T-helper 2 cell treated with Interferon-gamma antibody and Interleukin-4, amounts not matched to agents 5 μg/mL and 100 μg/mL, for 36 hours (primary cell): ENCODE results near the gene NDUFAF2.
"Not testable (repeated sequence)": the region's sequence is repeated elsewhere in the genome, so short reads cannot be mapped to it uniquely, and the experiment has no call there.

ENCODE experiments used
- DNase-seq: peaks from one replicate; pipeline ENCODE4 v3.0.0; 2021; ENCODE audit warnings: low spot score
- H3K27ac Mint-ChIP-seq: one replicate; pipeline ENCODE4 v1.8.0; 2021; ENCODE audit warnings: mild to moderate bottlenecking, mixed read lengths
- H3K27me3 Mint-ChIP-seq: one replicate; pipeline ENCODE4 v1.8.0; 2021; ENCODE audit warnings: low read depth, mixed read lengths
- H3K36me3 Mint-ChIP-seq: one replicate; pipeline ENCODE4 v1.8.0; 2021; ENCODE audit warnings: low read depth, mixed read lengths
- H3K4me1 Mint-ChIP-seq: one replicate; pipeline ENCODE4 v1.8.0; 2021; ENCODE audit warnings: low read depth, mixed read lengths
- H3K4me3 Mint-ChIP-seq: one replicate; pipeline ENCODE4 v1.8.0; 2022; ENCODE audit warnings: mild to moderate bottlenecking, moderate library complexity, mixed read lengths
- H3K9me3 Mint-ChIP-seq: one replicate; pipeline ENCODE4 v1.8.0; 2021; ENCODE audit warnings: mixed read lengths

Gene NDUFAF2

DNA sequence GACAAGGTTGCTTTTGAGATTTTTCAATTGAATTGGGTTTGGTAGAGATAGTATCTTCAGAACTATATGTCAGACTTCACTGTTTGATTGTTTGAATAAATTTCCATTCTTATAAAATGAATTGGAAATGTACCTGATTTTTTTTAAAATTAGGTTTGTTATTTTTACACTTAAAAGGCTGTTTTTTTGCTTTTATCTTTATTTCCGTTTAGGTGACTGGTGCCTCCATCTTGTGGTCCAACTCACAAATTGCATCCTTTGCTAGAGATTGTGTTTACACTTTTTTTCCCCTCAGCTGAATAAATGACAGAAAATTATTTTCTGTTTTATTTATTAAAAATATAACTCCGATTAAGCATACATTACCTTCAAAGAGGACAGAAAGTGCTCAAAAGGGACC lies 15.6 kb downstream of the NDUFAF2 start:
- Mint-ChIP-seq H3K9me3 (peaks cover under 1% of the 10 kb centered on the region), H3K4me3 (no peak overlapping the region), H3K27ac (no peak overlapping the region), H3K36me3 (no peaks in the 10 kb centered on the region), H3K27me3 (no peaks in the 10 kb centered on the region), H3K4me1 (no peaks in the 10 kb centered on the region)
- DNase-seq = no peak

DNA sequence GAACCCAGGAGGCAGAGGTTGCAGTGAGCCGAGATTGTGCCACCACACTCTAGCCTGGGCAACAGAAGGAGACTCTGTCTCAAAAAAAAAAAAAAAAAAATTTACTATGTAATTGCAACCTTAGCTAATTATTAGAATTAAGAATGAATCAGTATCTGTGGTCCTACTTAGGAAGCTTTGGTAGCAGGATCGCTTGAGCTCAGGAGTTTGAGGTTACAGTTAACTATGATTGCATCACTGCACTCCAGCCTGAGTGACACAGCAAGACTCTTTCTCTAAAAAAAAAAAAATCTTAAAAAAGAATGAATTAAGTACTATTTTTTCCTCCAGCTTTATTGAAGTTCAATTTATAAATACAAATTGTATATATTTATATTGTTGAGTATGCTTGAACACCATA lies 16.7 kb downstream of the NDUFAF2 start:
- Mint-ChIP-seq H3K4me3 (no peak overlapping the region), H3K27ac (no peak overlapping the region), H3K36me3 (peaks cover 3% of the 10 kb centered on the region), H3K27me3 (no peaks in the 10 kb centered on the region), H3K4me1 (no peaks in the 10 kb centered on the region), H3K9me3 (peaks cover 9% of the 10 kb centered on the region)
- no peak for DNase-seq

DNA sequence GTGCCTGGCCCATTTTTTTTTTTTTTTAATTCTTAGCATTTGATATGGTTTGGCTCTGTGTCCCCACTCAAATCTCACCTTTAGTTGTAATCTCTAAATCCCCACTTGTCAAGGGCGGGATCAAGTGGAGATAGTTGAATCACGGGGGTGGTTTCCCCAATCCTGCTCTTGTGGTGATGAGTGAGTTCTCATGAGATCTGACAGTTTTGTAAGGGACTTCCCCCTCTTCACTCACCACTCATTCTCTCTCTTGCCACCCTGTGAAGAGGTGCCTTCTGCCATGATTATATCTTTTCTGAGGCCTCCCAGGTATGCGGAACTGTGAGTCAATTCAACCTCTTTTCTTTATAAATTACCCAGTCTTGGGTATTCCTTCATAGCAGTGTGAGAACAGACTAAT lies 27.2 kb downstream of the NDUFAF2 start:
- H3K36me3 Mint-ChIP-seq = peaks cover 3% of the 10 kb centered on the region
- DNase-seq = peak; percentile 55
- H3K4me1 Mint-ChIP-seq = peaks cover 2% of the 10 kb centered on the region
- H3K4me3 Mint-ChIP-seq = no peak overlapping the region
- H3K27me3 Mint-ChIP-seq = no peaks in the 10 kb centered on the region
- peaks cover 52% of the 10 kb centered on the region for H3K9me3 Mint-ChIP-seq
- H3K27ac Mint-ChIP-seq = no peak overlapping the region

DNA sequence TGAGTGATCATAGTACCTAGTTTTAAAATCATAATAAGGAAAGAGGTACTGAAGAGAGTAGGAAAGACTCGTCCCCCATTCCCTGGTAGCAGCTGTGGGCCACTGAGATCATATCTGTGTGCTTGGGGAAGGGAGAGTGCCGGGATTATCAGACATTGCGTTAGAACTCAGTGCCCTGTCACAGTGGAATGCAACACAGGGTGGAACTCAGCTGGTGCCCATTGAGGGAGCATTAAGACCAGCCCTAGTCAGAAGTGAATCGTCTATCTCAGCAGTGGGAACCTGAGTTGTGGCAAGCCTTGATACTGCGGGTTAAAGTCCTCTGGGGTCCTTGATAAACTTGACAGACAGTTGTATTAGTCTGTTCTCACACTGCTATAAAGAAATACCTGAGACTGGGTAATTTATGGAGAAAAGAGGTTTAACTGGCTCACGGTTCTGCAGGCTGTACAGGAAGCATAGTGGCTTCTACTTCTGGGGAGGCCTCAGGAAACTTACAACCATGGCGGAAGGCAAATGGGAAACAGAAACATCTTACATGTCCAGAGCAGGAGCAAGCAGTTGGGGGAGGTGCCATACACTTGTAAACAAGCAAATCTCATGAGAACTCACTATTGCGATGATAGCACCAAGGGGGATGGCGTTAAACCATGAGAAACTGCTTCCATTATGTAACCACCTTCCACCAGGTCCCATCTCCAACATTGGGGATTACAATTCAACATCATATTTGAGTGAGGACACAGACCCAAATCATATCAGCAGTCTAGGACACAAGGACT lies 33.1 kb downstream of the NDUFAF2 start:
- H3K4me1 Mint-ChIP-seq = no peaks in the 10 kb centered on the region
- H3K27me3 Mint-ChIP-seq = no peaks in the 10 kb centered on the region
- no peak for DNase-seq
- H3K27ac Mint-ChIP-seq = no peak overlapping the region
- H3K36me3 Mint-ChIP-seq = peaks cover 2% of the 10 kb centered on the region
- H3K9me3 Mint-ChIP-seq = peaks cover 33% of the 10 kb centered on the region
- no peak overlapping the region for H3K4me3 Mint-ChIP-seq

DNA sequence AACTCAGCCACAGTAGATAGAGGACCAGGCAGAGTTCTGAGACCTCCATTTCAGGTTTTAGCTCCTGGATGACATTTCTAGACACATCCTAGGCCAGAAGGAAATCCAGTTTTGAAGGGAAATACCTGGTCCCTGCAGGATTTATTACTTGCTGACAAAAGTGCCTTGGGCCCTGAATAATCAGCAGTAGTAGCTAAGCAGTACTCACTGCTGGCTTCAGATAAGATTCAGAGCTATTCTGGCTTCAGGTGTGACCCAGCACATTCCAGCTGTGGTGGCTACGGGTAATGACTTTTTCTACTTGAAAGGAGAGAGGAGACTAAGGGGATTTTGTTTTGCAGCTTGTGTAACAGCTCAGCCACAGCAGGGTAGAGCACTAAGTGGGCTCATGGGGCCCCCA lies 34.0 kb downstream of the NDUFAF2 start:
- Mint-ChIP-seq H3K27me3 (no peaks in the 10 kb centered on the region), H3K9me3 (peaks cover 27% of the 10 kb centered on the region), H3K36me3 (peaks cover 2% of the 10 kb centered on the region), H3K4me1 (no peaks in the 10 kb centered on the region), H3K4me3 (no peak overlapping the region), H3K27ac (no peak overlapping the region)
- no peak for DNase-seq

DNA sequence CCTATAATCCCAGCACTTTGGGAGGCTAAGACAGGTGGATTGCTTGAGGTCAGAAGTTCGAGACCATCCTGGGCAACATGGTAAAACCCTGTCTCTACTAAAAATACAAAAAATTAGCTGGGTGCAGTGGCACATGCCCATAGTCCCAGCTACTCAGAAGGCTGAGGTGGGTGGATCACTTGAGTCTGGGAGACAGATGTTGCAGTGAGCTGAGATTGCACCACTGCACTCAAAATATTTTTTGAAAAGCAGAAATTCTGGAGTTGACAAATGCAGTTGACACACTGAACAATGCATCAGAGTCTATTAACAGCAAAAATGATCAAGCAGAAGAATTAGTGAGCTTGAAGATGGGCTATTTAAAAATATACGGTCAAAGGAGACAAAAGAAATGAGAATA lies 35.5 kb downstream of the NDUFAF2 start:
- DNase-seq = no peak
- no peaks in the 10 kb centered on the region for H3K27me3 Mint-ChIP-seq
- H3K27ac Mint-ChIP-seq = no peak overlapping the region
- H3K4me1 Mint-ChIP-seq = no peaks in the 10 kb centered on the region
- no peak overlapping the region for H3K4me3 Mint-ChIP-seq
- H3K9me3 Mint-ChIP-seq = peaks cover 24% of the 10 kb centered on the region
- H3K36me3 Mint-ChIP-seq = peaks cover 2% of the 10 kb centered on the region

DNA sequence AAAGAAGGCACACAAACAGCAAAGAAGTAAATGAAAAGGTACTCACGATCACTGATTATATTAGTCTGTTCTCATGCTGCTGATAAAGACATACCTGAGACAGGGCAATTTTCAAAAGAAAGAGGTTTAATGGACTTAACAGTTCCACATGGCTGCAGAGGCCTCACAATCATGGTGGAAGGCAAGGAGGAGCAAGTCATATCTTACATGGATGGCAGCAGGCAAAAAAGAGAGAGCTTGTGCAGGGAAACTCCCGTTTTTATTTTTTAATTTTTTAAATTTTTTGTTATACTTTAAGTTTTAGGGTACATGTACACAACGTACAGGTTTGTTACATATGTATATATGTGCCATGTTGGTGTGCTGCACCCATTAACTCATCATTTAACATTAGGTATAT lies 37.1 kb downstream of the NDUFAF2 start:
- H3K36me3 Mint-ChIP-seq, H3K27ac Mint-ChIP-seq, DNase-seq, H3K4me1 Mint-ChIP-seq, H3K27me3 Mint-ChIP-seq, H3K4me3 Mint-ChIP-seq: not testable (repeated sequence)
- peaks cover 32% of the 10 kb centered on the region for H3K9me3 Mint-ChIP-seq

DNA sequence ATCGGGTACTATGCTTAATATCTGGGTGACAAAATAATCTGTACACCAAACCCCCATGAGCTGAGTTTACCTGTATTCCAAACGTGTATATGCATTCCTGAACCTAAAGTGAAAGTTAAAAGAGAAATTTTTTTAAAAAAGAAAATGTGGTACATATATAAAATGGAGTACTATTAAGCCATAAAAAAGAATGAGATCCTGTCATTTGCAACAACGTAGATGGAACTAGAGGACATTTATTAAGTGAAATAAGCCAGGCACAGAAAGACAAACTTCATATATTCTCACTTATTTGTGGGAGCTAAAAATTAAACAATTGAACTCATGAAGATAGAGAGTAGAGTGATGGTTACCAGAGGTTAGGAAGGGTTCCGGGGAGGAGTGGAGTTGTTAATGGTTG lies 44.8 kb downstream of the NDUFAF2 start:
- no peaks in the 10 kb centered on the region for H3K4me1 Mint-ChIP-seq
- no peak overlapping the region for H3K27ac Mint-ChIP-seq
- no peaks in the 10 kb centered on the region for H3K27me3 Mint-ChIP-seq
- peaks cover 51% of the 10 kb centered on the region for H3K9me3 Mint-ChIP-seq
- H3K36me3 Mint-ChIP-seq = peaks cover 4% of the 10 kb centered on the region
- no peak for DNase-seq
- H3K4me3 Mint-ChIP-seq = no peak overlapping the region

DNA sequence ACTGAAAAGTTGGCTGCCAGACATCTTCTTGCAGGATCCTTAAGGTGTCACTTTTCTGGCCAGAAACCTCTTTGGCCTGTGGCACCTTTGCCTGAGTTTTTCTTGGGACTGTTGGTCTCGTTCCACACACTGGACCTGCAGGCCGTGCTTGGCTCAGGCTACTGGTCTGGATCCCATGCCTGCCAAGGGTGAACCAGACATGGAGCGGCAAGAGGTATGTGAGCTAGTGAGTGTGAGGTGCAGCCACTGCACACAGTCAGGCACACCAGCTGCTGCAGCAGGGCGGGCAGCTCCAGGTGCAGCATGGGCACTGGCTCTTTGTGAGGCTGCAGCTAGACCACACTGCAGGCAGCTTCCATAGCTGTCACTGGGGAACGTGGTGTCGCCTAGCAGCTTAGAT lies 47.9 kb downstream of the NDUFAF2 start:
- H3K27me3 Mint-ChIP-seq = no peaks in the 10 kb centered on the region

DNA sequence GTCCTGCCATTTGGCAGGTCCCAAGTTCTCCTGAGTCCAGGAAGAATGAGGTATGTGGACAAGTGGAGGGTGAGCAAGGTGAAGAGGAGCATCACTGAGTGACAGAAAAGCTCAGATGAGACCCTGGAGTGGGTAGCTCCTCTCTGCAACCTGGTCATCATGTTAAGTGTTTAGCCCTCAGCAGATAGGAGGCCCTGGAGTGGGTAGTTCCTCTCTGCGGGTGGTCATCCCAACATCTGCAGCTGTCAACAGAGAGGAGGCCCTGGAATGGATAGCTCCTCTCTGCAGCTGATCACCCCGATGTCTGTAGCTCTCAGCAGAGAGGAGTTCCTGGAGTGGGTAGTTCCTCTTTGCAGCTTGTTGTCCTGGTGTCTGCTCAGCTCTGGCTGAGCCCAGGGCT lies 48.4 kb downstream of the NDUFAF2 start:
- Mint-ChIP-seq H3K4me3 (no peak overlapping the region), H3K4me1 (no peaks in the 10 kb centered on the region), H3K9me3 (peaks cover 39% of the 10 kb centered on the region), H3K27me3 (no peaks in the 10 kb centered on the region), H3K36me3 (peaks cover 7% of the 10 kb centered on the region), H3K27ac (no peak overlapping the region)
- no peak for DNase-seq

More for the DNA sequence above, 47.9 kb downstream of the NDUFAF2 start:
- H3K4me1 Mint-ChIP-seq = no peaks in the 10 kb centered on the region
- no peak overlapping the region for H3K4me3 Mint-ChIP-seq
- no peak overlapping the region for H3K27ac Mint-ChIP-seq
- no peak for DNase-seq
- peaks cover 7% of the 10 kb centered on the region for H3K36me3 Mint-ChIP-seq
- H3K9me3 Mint-ChIP-seq = peaks cover 40% of the 10 kb centered on the region

DNA sequence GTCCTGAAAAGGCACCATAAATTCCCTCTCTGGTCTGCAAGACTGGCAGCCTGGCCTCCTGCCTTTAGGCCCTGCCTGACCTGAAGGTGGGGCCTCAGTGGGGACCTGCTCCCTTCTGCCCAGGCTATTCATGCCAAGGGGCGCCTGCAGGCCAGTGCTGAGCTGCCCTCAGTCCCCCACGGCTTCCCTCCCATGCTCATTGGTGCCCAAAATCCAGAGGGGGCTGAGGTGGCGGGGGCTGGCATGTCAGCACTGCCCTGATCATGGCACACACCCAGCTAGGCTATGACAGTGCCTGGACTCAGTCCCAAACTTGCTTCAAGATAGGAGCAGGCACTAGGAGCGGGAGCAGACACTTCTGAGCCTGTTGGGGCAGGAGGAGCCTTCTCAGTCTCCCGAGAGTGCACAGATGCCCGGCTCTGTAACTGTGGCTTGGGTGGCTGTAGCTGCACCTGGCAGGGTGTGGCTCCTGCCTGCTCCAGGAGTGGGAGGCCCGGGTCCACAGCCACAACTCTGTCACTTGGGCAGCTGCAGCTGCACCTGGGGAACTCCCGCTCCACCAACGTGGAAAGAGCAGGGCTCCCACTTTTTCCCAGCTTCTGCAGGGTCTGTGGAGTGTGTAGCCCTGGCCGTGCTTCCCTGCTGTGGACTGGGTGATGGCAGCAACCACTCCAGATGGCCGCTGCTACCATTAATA lies 49.0 kb downstream of the NDUFAF2 start:
- Mint-ChIP-seq H3K27me3 (no peaks in the 10 kb centered on the region), H3K4me1 (no peaks in the 10 kb centered on the region), H3K36me3 (peaks cover 7% of the 10 kb centered on the region), H3K27ac (no peak overlapping the region), H3K9me3 (peaks cover 35% of the 10 kb centered on the region), H3K4me3 (no peak overlapping the region)
- no peak for DNase-seq

DNA sequence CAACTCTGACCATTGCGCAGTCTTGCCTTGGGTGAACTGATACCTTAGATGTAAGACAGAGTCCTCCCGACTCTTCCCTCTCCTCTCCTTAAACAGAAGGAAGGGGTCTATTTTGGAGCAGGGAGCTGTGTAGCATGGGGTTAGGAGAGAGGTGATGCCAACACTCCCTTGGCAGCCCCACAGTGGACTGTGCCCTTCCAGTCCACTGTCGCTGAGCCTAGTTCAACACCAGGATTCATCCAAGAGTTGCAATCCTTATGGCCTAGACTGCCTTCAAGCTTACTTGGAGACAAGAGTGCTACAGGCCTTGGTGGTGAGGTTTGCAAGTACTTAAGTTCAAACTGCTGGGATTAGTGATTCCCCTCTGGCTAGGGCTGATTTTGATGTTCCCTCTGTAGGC lies 51.4 kb downstream of the NDUFAF2 start:
- H3K27ac Mint-ChIP-seq = no peak overlapping the region
- DNase-seq = no peak
- H3K9me3 Mint-ChIP-seq = peaks cover 25% of the 10 kb centered on the region
- H3K27me3 Mint-ChIP-seq = no peaks in the 10 kb centered on the region
- no peak overlapping the region for H3K4me3 Mint-ChIP-seq
- peaks cover 7% of the 10 kb centered on the region for H3K36me3 Mint-ChIP-seq
- no peaks in the 10 kb centered on the region for H3K4me1 Mint-ChIP-seq

DNA sequence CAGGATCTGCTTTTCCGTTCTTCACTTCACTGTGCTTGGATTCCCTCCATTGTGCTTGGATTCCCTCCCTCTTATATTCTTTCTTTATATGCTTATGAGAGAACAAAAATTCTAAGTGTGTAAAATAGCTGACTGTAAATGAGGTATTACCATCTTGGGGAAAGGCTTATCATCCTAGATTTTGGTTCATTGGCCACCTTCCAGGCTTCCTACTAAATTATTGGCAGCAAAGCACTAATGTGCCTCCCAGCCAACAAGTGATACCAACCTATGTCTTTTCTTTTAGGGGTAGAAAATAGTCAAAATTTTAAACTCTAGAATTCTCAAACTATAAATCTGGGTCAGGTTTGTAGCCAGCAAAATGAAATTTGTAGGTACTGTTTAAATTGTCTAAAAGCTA lies 52.7 kb downstream of the NDUFAF2 start:
- Mint-ChIP-seq H3K36me3 (peaks cover 7% of the 10 kb centered on the region), H3K27me3 (no peaks in the 10 kb centered on the region), H3K4me1 (no peaks in the 10 kb centered on the region), H3K9me3 (peaks cover 11% of the 10 kb centered on the region), H3K27ac (no peak overlapping the region), H3K4me3 (no peak overlapping the region)
- DNase-seq = no peak

DNA sequence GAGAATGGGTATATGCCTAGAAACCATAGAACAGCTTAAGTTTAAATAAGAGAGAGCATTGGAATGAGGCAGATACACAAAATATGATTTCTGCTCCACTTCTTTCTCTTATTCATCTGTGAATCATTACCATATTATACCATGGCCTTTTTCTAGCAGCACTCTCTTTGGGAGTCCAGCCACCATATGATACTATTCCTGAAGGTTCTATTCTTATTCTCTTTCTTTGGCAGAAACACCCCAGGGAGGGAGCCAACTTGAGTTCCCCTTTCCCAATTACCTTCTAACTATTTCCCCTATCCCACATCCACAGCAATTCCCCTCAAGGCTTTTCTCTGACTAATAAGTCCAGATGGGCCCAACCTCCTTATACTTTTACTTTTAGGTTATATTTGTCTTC lies 55.9 kb downstream of the NDUFAF2 start:
- Mint-ChIP-seq H3K27ac (no peak overlapping the region), H3K27me3 (no peaks in the 10 kb centered on the region), H3K4me3 (no peak overlapping the region), H3K9me3 (no peaks in the 10 kb centered on the region), H3K4me1 (no peaks in the 10 kb centered on the region), H3K36me3 (no peaks in the 10 kb centered on the region)
- DNase-seq = no peak
